NB4 (cell line): Measurements from ENCODE around the gene CHMP2A.
A peak's percentile ranks its signal among the peaks of the same experiment; 100 is the strongest.

Experiments used
- DNase-seq: peaks from one replicate; pipeline ENCODE4 v3.0.0; 2010; ENCODE audit warnings: low read depth
- H3K4me3 ChIP-seq: one replicate; pipeline ENCODE4 v1.5.1; 2011; ENCODE audit warnings: mild to moderate bottlenecking, low read depth, low read length, moderate library complexity
- MYC ChIP-seq: IDR thresholded peaks from 2 replicates; pipeline ENCODE4 v1.6.1; 2011; ENCODE audit warnings: low read depth, low read length
- POLR2A ChIP-seq: IDR thresholded peaks from 2 replicates; pipeline ENCODE4 v1.6.1; 2011; ENCODE audit warnings: mild to moderate bottlenecking; ENCODE audit not compliant: insufficient read length; ENCODE audit errors: extremely low read depth
- TF ChIP-seq, protein P1 (sequence below): IDR thresholded peaks from one replicate; pipeline ENCODE4 v1.5.1; 2012; ENCODE audit warnings: low read depth, low read length
- TF ChIP-seq, protein P2 (sequence below): IDR thresholded peaks from 2 replicates; pipeline ENCODE4 v1.6.1; 2011; ENCODE audit warnings: low read depth, low read length

The CHMP2A gene

DNA sequence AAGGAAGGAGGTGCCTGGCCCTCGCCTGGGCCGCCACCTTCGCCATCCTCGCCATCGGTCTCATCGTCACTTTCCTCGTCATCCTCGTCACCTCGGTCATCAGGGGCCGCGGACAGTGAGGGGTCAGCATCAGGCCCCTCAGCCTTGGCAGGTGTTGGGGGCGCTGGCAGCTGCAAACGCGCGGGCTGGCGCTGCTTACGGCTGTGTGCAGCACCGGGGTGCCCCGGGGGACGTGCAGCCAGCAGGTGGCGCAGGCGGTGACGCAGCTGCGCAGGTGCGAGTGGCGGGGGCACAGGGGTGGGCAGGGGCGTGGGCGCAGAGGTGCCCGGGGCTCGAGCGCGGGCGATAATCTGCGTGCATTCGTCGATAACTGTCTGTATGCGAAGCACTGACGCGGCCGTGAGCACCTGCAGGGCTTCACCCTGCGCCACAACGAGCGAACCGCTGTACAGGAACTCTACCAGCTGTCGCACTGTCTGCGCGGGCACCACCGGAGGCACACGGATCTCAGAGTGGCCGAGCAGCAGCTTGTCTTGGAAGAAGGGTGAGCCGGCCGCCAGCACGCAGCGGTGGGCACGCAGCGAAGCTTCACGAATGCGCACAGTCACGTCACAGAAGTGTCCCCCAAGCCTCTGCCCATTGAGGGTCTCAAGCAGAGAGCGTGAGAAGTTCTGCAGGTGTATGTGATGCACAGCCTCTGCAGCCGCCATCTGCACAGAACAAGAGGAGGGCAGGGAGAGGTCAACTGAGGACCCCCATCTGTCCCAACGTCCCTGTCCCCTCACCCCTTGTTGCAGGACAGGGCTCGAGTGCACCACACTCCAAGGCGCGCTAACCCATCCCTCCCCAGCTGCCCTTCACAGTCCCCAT lies 37.7 kb downstream of the CHMP2A start:
- DNase-seq, result no peak
- H3K4me3 ChIP-seq, result no peak overlapping the region
- TF ChIP-seq, protein P1, sequence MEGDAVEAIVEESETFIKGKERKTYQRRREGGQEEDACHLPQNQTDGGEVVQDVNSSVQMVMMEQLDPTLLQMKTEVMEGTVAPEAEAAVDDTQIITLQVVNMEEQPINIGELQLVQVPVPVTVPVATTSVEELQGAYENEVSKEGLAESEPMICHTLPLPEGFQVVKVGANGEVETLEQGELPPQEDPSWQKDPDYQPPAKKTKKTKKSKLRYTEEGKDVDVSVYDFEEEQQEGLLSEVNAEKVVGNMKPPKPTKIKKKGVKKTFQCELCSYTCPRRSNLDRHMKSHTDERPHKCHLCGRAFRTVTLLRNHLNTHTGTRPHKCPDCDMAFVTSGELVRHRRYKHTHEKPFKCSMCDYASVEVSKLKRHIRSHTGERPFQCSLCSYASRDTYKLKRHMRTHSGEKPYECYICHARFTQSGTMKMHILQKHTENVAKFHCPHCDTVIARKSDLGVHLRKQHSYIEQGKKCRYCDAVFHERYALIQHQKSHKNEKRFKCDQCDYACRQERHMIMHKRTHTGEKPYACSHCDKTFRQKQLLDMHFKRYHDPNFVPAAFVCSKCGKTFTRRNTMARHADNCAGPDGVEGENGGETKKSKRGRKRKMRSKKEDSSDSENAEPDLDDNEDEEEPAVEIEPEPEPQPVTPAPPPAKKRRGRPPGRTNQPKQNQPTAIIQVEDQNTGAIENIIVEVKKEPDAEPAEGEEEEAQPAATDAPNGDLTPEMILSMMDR, result peak; percentile 2
- TF ChIP-seq, protein P2, sequence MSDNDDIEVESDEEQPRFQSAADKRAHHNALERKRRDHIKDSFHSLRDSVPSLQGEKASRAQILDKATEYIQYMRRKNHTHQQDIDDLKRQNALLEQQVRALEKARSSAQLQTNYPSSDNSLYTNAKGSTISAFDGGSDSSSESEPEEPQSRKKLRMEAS, result no peak

DNA sequence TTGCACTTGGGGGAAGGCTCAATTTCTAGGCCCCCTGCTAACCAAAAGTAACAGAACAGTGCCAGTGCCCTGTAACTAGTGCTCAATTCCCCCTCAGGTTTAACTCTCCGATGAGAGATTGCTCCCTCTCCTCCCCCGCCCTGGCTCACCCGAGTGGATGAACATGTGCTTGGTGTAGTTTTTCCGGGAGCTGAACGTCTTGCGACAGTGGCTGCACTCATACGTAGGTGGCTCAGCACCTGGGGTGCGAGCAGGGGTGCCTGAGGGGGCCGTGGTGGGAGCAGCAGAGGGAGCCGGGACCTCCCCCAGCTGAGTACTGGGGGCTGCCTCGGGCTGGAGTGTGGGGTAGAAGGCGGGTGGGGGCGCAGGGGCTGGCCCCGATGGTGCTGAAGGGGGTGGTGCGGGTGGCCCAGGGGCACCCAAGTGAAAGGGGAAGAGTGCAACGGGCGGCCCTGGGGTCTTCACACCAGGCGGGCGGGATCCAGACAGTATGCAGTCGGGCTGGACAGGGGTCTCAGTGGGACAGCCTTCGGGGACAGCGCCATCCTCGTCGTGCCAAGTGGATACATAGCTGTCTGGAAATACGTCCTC lies 38.6 kb downstream of the CHMP2A start:
- DNase-seq, result no peak
- H3K4me3 ChIP-seq, result no peak overlapping the region
- TF ChIP-seq MYC, result no peak
- TF ChIP-seq POLR2A, result no peak
- TF ChIP-seq, protein P1, result no peak
- TF ChIP-seq, protein P2, result no peak

DNA sequence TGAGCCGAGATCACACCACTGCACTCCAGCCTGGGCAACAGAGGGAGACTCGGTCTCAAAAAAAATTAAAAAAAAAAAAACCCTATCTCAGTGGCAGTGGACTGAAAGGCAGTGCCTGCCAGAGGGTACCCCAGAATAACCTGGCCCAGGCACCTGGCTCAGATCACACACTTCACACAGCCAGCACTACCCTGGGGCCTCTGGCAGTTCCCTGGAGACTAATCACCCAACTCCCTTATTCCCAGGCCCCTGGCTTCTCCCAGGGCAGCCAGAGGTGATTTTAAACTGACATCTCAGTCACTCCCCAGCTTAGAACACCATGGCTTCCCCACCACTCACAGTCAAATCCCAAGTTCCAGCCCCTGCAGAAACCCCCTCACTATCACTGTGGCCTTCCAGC lies 39.6 kb downstream of the CHMP2A start:
- DNase-seq, result no peak
- TF ChIP-seq POLR2A, result no peak
- no peak for TF ChIP-seq MYC
- TF ChIP-seq, protein P1, result no peak
- TF ChIP-seq, protein P2, result no peak
- H3K4me3 ChIP-seq, result peak overlapping the region; percentile 13

DNA sequence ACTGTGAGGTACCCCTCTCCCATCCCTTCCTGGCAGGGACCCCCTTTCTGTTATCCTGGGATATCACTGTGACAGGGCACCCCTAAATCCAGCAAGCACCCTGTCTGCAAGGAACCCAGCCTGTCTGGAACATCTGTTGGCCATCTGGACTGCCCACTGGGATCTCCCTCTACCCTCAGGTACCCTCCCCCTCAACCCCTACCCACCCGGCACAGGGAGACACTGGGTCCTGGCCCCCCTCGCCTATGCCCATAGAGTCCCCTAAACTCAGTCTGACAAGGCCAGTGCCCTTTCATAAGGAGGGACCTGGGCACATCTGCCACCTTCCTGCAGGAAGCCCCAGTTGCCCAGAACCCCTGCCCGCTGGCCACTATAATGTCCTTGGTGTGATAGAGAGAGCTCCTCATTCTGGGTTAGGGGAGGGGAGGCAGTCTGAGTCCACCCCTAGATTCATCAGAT lies 40.3 kb downstream of the CHMP2A start:
- H3K4me3 ChIP-seq, result peak overlapping the region; percentile 91
- TF ChIP-seq, protein P1, result no peak
- no peak for TF ChIP-seq POLR2A
- TF ChIP-seq, protein P2, result no peak
- no peak for TF ChIP-seq MYC

DNA sequence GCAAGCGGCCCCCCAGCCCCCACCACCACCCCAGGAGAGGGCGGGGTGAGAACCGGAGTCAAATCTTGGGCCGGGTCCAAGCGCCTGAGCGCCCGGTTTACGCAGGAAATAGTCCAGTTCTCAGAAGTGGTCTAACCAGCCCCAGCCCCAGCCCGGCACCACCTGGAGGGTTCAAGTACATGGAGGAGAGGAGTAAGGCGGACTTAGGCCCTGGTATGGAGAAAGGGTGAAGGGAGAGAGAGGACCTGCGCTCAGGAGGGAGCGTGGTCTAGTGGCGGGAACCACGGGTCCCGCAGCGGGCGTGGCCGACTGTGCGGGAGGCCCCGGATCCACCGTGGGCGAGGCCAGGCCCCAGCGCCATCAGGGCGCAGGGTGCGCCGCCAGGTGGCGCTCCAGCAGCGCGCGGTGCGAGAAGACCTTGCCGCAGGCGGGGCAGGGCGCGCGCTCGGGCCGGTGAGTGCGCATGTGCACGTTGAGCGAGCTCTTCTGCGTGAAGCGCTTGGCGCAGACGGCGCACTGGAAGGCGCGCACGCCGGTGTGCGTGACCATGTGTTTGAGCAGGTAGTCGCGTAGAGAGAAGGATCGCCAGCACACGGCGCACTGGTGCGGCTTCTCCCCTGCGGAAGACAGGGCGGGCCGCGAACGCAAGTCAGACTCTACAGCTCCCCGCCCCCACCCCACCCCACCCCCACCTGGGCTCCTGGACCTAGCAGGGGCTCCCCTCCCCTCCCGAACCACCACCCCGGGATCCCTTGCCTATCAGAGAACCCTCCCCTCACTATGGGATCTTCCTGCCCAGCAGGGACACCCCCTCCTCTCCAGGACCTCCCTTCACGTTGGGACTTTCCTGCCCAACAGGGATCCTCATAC lies 41.0 kb downstream of the CHMP2A start:
- TF ChIP-seq MYC (peak; percentile 97), POLR2A (peak; percentile 88)
- TF ChIP-seq, protein P1, result peak; percentile 73
- TF ChIP-seq, protein P2, result peak; percentile 97
- peak overlapping the region; percentile 91 for H3K4me3 ChIP-seq
- peak; percentile 96 for DNase-seq

More for the DNA sequence above, 40.3 kb downstream of the CHMP2A start:
- DNase-seq, result no peak
